Activated naive CD4-positive, alpha-beta T cell treated with anti-CD3 and anti-CD28 coated beads for 36 hours (primary cell): ENCODE measurements around the gene ABCC2. TPM values are rescaled to one million over a fixed set of nuclear protein-coding genes. Genes with fewer than 3 reads are reported as not detected.

Source experiments
- CTCF ChIA-PET: fragments of 350-600 bp; sonication (Branson Sonifier 250); formaldehyde crosslinking; loops from one replicate; lab custom pipeline; 2021; ENCODE audit warnings: antibody characterized with exemption; lab: Charles Lee
- DNase-seq: peaks from one replicate; pipeline ENCODE4 v3.0.0-alpha.2; 2020
- H3K27ac Mint-ChIP-seq: one replicate; pipeline ENCODE4 v1.8.0; 2021; ENCODE audit warnings: mild to moderate bottlenecking, mixed read lengths
- H3K27me3 Mint-ChIP-seq: one replicate; pipeline ENCODE4 v1.8.0; 2021; ENCODE audit warnings: low read depth, mixed read lengths
- H3K36me3 Mint-ChIP-seq: one replicate; pipeline ENCODE4 v1.8.0; 2021; ENCODE audit warnings: low read depth, mixed read lengths
- H3K4me1 Mint-ChIP-seq: one replicate; pipeline ENCODE4 v1.8.0; 2021; ENCODE audit warnings: low read depth, mixed read lengths
- H3K4me3 Mint-ChIP-seq: one replicate; pipeline ENCODE4 v1.8.0; 2021; ENCODE audit warnings: mild to moderate bottlenecking, moderate library complexity, mixed read lengths
- H3K9me3 Mint-ChIP-seq: one replicate; pipeline ENCODE4 v1.8.0; 2021; ENCODE audit warnings: mixed read lengths
- intact Hi-C: fragments of 100-400 bp; cut with micrococcal nuclease; formaldehyde crosslinking; loops from one replicate; pipeline ENCODE4 v1.15.1; 2023
- total RNA-seq, 2 experiments: library from RNA; stranded (reverse); gene quantifications; one replicate each; pipeline ENCODE4 v1.2.3, GENCODE V29; 2021

The ABCC2 gene
- total RNA-seq, 2 experiments from 2014 or later: 0.20 to 0.64 TPM

DNA sequence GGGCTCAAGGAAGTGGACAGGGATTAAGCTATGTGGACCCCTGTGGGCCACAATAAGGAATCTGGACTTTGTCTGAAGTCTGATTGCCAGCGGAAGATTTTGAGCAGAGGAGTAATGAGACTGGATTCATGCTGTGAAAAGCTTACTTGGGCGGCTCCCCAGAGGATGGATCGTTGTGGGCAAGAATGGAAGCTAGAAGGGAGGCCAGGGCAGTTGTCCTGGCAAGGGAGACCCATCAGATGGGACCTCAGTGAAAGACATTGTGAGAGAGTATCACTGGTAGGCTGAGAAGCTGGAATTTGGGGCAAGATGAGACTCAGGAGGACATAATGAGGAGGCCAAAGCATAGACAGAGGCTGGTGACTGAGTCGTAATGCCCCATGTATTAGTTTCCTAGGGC lies 15.6 kb downstream of the ABCC2 start:
- Mint-ChIP-seq H3K9me3 (no peaks in the 10 kb centered on the region), H3K4me3 (no peak overlapping the region), H3K36me3 (no peaks in the 10 kb centered on the region), H3K27ac (no peak overlapping the region), H3K27me3 (no peaks in the 10 kb centered on the region), H3K4me1 (no peaks in the 10 kb centered on the region)
- no peak for DNase-seq
- intact Hi-C loops: no loop called here
- CTCF ChIA-PET: interaction anchor here (0.6 to 0.8 kb wide), 3 partner anchors 18 to 55 kb away, joined by 3 to 4 read pairs (median 3); no protein-coding TSS in a partner anchor

DNA sequence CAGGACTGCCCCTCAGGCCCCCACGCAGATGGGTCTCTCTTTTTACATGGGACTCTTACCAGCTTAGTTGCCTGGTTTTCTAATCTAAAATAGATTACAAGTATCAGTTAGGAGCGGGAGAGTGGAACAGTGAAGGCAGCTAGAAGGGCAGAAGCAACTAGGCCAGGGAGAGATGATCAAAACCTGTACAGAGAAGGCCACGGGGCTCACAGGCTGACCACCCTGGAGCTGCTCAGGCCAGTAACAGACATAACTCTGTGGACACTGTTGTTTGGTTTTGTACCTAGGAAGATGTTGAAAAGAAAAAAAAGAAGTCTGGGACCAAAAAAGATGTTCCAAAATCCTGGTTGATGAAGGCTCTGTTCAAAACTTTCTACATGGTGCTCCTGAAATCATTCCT lies 16.5 kb downstream of the ABCC2 start:
- Mint-ChIP-seq H3K27ac (no peak overlapping the region), H3K9me3 (no peaks in the 10 kb centered on the region), H3K4me3 (no peak overlapping the region), H3K4me1 (no peaks in the 10 kb centered on the region), H3K27me3 (no peaks in the 10 kb centered on the region), H3K36me3 (no peaks in the 10 kb centered on the region)
- CTCF ChIA-PET: no interaction called here
- intact Hi-C loops: no loop called here
- no peak for DNase-seq

DNA sequence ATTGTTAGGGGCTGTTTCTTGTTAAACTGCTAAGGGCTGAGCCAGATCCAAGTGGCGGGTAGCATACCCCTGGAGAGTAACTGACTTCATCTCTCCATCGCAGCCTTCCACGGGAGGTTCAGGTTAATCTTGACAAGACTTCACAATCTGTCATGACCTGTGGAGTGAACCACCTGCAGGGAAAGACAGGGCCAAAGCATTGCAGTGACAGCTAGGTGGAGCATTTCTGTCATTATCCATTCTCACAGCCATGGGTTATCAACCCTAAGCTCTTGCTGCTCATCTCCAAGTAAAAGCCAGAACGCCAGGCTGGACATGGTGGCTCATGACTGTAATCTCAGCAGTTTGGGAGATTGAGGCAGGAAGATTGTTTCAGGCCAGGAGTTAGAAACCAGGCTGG lies 17.2 kb downstream of the ABCC2 start:
- no peak for DNase-seq
- Mint-ChIP-seq H3K4me3 (no peak overlapping the region), H3K4me1 (no peaks in the 10 kb centered on the region), H3K27ac (no peak overlapping the region), H3K27me3 (no peaks in the 10 kb centered on the region), H3K36me3 (no peaks in the 10 kb centered on the region), H3K9me3 (no peaks in the 10 kb centered on the region)
- intact Hi-C loops: no loop called here
- CTCF ChIA-PET: no interaction called here

DNA sequence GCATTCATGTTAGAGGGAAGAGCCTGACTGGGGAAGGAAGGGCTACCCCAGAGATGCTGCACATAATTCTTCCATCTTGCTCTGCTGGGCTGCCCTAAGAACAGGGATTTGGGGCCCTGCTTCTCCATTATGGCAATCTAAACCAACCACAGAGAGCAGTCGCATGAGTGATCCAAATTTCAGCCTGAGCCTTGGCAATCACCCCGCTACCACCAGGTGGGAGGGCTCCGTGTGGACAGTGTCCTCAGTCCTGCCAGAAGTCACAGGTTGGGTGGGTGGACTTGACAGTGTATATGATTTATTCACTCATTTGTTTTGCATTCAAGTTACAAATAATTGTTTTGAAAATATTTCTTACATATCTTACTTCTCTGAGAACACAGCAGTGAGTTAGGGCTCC lies 22.0 kb downstream of the ABCC2 start:
- Mint-ChIP-seq H3K4me3 (no peak overlapping the region), H3K27me3 (no peaks in the 10 kb centered on the region), H3K27ac (no peak overlapping the region), H3K4me1 (no peaks in the 10 kb centered on the region), H3K9me3 (no peaks in the 10 kb centered on the region), H3K36me3 (peaks cover 1% of the 10 kb centered on the region)
- intact Hi-C loops: no loop called here
- CTCF ChIA-PET: no interaction called here
- no peak for DNase-seq

DNA sequence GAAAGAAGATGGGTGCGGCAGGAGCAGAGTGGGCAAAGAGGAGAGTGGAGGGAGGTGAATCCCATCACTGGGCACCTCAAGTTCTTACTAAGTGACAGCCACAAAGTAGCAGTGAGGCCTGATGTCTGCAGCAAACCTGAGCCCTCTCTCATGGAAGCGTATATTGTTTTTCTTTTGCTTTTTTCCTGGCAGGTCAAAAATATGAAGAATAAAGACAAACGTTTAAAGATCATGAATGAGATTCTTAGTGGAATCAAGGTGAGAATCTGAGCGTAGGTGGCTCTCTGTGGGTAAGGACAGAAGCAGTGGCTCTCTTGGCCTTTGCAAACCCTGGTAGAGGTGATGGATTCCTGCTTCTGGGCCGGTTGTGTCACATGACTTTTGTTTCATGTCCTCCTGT lies 22.8 kb downstream of the ABCC2 start:
- Mint-ChIP-seq H3K27ac (no peak overlapping the region), H3K4me1 (no peaks in the 10 kb centered on the region), H3K36me3 (peaks cover 1% of the 10 kb centered on the region), H3K4me3 (no peak overlapping the region), H3K27me3 (no peaks in the 10 kb centered on the region), H3K9me3 (no peaks in the 10 kb centered on the region)
- intact Hi-C loops: no loop called here
- CTCF ChIA-PET: interaction anchor here (0.5 to 2.0 kb wide), 2 partner anchors 240 to 369 kb away, joined by 3 to 5 read pairs; no protein-coding TSS in a partner anchor
- DNase-seq: no peak

DNA sequence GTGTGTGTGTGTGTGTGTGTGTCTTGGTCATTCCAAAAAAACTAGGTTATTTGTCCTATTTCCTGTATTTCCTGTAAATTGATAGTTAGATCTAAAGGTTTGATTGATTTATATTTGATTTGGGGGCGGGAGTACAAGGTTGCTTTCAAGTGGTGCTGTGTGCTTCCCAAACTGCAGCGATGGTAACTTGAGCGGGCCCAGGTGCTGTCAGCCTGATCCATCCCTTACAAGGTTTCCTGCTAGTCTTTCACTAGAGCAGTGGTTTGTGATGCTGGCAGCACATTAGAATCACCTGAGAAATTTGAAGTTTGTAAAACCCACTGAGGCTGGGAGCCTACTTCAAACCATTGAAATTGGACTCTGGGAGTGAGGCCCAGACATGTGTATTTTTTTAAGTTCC lies 23.7 kb downstream of the ABCC2 start:
- DNase-seq: no peak
- intact Hi-C loops: no loop called here
- Mint-ChIP-seq H3K4me1 (no peaks in the 10 kb centered on the region), H3K9me3 (no peaks in the 10 kb centered on the region), H3K36me3 (peaks cover 1% of the 10 kb centered on the region), H3K27ac (no peak overlapping the region), H3K27me3 (no peaks in the 10 kb centered on the region), H3K4me3 (no peak overlapping the region)
- CTCF ChIA-PET: interaction anchor here (2.0 kb wide), 1 partner anchor 239 kb away, joined by 5 read pairs; no protein-coding TSS in a partner anchor

DNA sequence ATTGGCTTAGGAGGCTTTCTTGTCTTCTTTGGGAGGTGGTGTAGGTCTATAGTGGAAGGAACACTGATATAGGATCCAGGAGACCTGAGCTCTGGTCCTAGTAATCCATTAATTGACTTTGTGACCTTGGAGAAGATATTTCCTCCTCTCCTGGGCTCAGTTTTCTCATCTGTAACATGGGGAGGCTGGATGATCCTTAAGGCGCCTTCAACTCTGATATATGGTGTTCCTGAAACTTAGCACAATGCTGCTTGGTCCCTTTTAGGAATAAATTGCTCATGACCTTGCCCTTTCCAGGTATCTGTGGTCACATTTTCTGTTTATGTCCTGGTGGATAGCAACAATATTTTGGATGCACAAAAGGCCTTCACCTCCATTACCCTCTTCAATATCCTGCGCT lies 25.3 kb downstream of the ABCC2 start:
- H3K36me3 Mint-ChIP-seq: peaks cover 1% of the 10 kb centered on the region
- no peak for DNase-seq
- CTCF ChIA-PET: no interaction called here
- intact Hi-C loops: no loop called here
- H3K27me3 Mint-ChIP-seq: no peaks in the 10 kb centered on the region
- H3K9me3 Mint-ChIP-seq: no peaks in the 10 kb centered on the region
- no peak overlapping the region for H3K27ac Mint-ChIP-seq
- H3K4me1 Mint-ChIP-seq: no peaks in the 10 kb centered on the region
- H3K4me3 Mint-ChIP-seq: no peak overlapping the region

DNA sequence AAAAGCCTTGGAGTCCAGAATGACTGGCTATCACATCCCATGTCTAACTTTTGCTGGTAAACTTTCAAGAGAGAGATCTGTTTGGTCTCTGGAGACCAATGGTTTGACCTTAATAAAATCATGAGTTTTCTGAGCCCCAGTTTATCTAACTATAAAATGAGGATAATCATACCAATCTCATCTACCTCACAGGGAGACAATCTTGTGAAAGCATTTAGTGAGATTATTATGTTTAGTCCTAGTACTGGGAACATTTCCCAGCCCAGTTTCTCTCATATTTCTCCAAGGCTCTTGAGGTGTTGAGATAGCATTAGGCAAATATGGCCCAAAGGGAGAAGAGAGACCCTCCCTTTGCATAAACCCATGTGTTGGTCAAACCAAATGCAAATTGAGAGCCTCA lies 25.8 kb downstream of the ABCC2 start:
- Mint-ChIP-seq H3K27me3 (no peaks in the 10 kb centered on the region), H3K27ac (no peak overlapping the region), H3K36me3 (peaks cover 1% of the 10 kb centered on the region), H3K4me1 (no peaks in the 10 kb centered on the region), H3K4me3 (no peak overlapping the region), H3K9me3 (no peaks in the 10 kb centered on the region)
- intact Hi-C loops: no loop called here
- DNase-seq: no peak
- CTCF ChIA-PET: no interaction called here

DNA sequence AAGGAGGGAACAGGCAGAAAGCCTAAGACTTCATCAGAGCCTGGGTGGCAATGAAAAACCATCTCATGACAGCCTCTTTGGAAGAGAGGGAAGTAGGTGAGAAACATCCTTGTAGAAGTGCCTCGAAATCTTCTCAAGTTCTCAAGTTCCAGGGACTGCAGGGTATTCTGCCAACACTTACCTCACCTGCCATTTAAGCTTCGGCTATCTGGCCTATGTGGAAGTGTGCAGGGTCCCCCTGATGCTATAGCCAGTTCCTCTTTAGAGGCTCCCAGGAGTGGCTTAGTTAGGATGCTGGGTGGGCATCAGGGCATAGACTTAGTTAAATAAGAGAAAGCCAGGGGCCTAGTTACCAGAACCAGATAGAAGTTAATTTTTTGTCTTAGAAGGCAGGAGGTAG lies 27.0 kb downstream of the ABCC2 start:
- CTCF ChIA-PET: no interaction called here
- intact Hi-C loops: no loop called here
- Mint-ChIP-seq H3K27me3 (no peaks in the 10 kb centered on the region), H3K36me3 (peaks cover 1% of the 10 kb centered on the region), H3K4me1 (no peaks in the 10 kb centered on the region), H3K4me3 (no peak overlapping the region), H3K27ac (no peak overlapping the region), H3K9me3 (no peaks in the 10 kb centered on the region)
- no peak for DNase-seq

DNA sequence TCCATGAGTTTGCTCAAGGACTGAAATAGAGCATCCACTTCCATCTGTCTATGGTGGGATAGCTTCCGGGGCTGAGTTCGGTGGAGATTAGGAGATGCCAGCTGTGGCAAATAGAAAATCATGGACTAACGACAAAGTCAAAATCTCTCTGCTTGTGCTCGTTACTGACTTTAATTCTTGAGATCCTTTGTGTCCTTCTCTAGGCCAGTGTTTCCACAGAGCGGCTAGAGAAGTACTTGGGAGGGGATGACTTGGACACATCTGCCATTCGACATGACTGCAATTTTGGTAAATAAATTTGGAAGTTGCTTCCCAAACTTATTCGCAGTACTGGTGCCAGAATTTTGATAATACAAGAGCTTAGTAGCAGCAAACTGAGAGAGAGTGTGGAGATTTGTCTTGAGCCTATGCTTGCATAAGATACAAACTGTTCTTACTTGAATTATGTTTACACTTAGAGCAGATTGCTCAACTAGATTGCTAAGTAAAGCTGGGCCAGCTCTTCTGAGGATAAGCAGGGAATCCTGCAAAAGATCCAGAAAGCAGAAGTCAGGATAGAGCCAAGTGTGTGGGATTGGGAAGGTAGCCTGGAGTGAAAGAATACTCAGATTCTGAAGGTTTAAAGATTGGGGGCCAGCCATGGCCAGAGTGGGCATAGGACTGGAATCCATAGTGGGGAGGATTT lies 27.6 kb downstream of the ABCC2 start:
- intact Hi-C loops: no loop called here
- DNase-seq: no peak
- CTCF ChIA-PET: no interaction called here
- Mint-ChIP-seq H3K27me3 (no peaks in the 10 kb centered on the region), H3K4me3 (no peak overlapping the region), H3K27ac (no peak overlapping the region), H3K4me1 (no peaks in the 10 kb centered on the region), H3K36me3 (peaks cover 1% of the 10 kb centered on the region), H3K9me3 (no peaks in the 10 kb centered on the region)

DNA sequence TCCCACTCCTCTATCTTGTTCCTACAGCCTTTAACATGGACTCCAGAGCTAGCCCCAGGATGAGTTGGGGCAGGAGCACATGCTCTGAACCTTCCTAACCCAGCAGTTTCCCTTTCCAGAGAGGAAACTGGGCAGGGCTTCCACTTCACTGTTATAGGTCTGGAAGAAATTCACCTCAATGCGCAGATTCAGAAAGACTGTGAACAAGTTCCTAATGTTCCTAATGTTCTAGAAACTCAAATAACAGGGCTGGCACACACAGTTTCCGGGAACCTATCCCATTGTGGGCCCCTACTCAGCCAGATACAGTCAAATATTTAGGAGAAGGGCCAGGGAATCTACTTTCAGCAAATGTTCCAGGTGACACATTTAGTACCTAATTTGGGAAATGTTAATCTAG lies 29.7 kb downstream of the ABCC2 start:
- H3K27ac Mint-ChIP-seq: no peak overlapping the region
- intact Hi-C loops: no loop called here
- no peaks in the 10 kb centered on the region for H3K27me3 Mint-ChIP-seq
- H3K36me3 Mint-ChIP-seq: peaks cover 3% of the 10 kb centered on the region
- DNase-seq: no peak
- H3K9me3 Mint-ChIP-seq: no peaks in the 10 kb centered on the region
- CTCF ChIA-PET: no interaction called here
- H3K4me3 Mint-ChIP-seq: no peak overlapping the region
- H3K4me1 Mint-ChIP-seq: no peaks in the 10 kb centered on the region

DNA sequence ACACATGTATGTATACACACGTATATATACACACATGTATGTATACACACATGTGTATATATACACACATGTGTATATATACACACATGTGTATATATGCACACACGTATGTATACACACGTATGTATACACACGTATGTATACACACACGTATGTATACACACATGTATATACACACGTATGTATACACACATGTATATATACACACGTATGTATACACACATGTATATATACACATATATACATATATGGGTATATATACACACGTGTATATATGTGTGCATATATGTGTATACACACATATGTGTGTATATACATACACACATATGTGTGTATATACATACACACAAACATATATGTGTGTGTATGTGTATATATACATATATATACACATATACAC lies 31.7 kb downstream of the ABCC2 start:
- Mint-ChIP-seq H3K4me1 (no peaks in the 10 kb centered on the region), H3K27ac (no peak overlapping the region), H3K36me3 (peaks cover 1% of the 10 kb centered on the region), H3K4me3 (no peak overlapping the region), H3K9me3 (no peaks in the 10 kb centered on the region), H3K27me3 (no peaks in the 10 kb centered on the region)
- intact Hi-C loops: no loop called here
- DNase-seq: no peak
- CTCF ChIA-PET: interaction anchor here (0.6 kb wide), 1 partner anchor 48 kb away, joined by 3 read pairs; no protein-coding TSS in a partner anchor

DNA sequence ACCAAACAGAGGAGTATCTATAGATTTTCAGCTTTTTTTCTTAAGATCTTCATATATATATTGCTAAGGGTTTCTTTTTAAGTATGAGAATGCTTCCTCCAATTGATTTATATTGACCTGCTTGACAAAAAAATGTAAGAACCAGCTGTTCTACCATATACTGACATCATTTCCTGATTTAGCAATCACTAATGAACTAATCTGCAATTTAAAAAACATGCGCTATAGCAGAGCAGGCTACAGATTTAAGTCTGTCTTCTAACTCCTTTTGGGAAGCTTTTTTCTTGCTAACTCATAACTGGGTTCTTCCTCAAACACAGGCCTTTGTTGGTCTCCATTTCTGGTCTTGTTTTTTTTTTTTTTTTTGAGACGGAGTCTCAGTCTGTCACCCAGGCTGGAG lies 33.2 kb downstream of the ABCC2 start:
- no peak for DNase-seq
- CTCF ChIA-PET: interaction anchor here (1.1 kb wide), 1 partner anchor 18 kb away, joined by 3 read pairs; no protein-coding TSS in a partner anchor
- H3K4me3 Mint-ChIP-seq: no peak overlapping the region
- intact Hi-C loops: no loop called here
- peaks cover 1% of the 10 kb centered on the region for H3K36me3 Mint-ChIP-seq
- no peaks in the 10 kb centered on the region for H3K9me3 Mint-ChIP-seq
- H3K27me3 Mint-ChIP-seq: no peaks in the 10 kb centered on the region
- no peaks in the 10 kb centered on the region for H3K4me1 Mint-ChIP-seq
- no peak overlapping the region for H3K27ac Mint-ChIP-seq
